HFF-Myc (cell line): ENCODE results near the gene FSTL4.

Source experiments
- DNase-seq: peaks from one replicate; pipeline ENCODE4 v3.0.0-alpha.2; 2011; ENCODE audit warnings: low read depth; ENCODE audit errors: extremely low read depth
- H3K4me3 ChIP-seq: replicated peaks from 2 replicates; pipeline ENCODE4 v1.5.1; 2011; ENCODE audit warnings: low read depth, mild to moderate bottlenecking, control low read depth, low read length
- CTCF ChIP-seq: IDR thresholded peaks from 2 replicates; pipeline ENCODE4 v1.5.1; 2012; ENCODE audit warnings: mild to moderate bottlenecking, low read depth, low read length, control low read depth; ENCODE audit errors: missing control alignments

Gene FSTL4

GRCh38 chr5:133276171-133276570 is 336.2 kb downstream of the FSTL4 start:
- no peak for DNase-seq
- TF ChIP-seq CTCF: no peak
- no peak overlapping the region for H3K4me3 ChIP-seq

- H3K4me3 ChIP-seq: no peak overlapping the region
- DNase-seq: no peak
- TF ChIP-seq CTCF: no peak
Measured at GRCh38 chr5:133275631-133276030, 336.7 kb downstream of the FSTL4 start.

- no peak overlapping the region for H3K4me3 ChIP-seq
- DNase-seq: no peak
- TF ChIP-seq CTCF: no peak
Measured at GRCh38 chr5:133274597-133274935, 337.8 kb downstream of the FSTL4 start.

GRCh38 chr5:133273661-133274596 is 338.4 kb downstream of the FSTL4 start:
- DNase-seq: peak; percentile 47
- no peak for TF ChIP-seq CTCF
- H3K4me3 ChIP-seq: no peak overlapping the region

- H3K4me3 ChIP-seq: no peak overlapping the region
- DNase-seq: no peak
- no peak for TF ChIP-seq CTCF
Measured at GRCh38 chr5:133272345-133272744, 340.0 kb downstream of the FSTL4 start.

- no peak overlapping the region for H3K4me3 ChIP-seq
- no peak for DNase-seq
- TF ChIP-seq CTCF: no peak
Measured at GRCh38 chr5:133271606-133272005, 340.7 kb downstream of the FSTL4 start.
